ENCODE data around the gene TPRX1.
"Not testable (repeated sequence)": the region's sequence is repeated elsewhere in the genome, so short reads cannot be mapped to it uniquely, and the experiment has no call there.

Gene TPRX1

DNA sequence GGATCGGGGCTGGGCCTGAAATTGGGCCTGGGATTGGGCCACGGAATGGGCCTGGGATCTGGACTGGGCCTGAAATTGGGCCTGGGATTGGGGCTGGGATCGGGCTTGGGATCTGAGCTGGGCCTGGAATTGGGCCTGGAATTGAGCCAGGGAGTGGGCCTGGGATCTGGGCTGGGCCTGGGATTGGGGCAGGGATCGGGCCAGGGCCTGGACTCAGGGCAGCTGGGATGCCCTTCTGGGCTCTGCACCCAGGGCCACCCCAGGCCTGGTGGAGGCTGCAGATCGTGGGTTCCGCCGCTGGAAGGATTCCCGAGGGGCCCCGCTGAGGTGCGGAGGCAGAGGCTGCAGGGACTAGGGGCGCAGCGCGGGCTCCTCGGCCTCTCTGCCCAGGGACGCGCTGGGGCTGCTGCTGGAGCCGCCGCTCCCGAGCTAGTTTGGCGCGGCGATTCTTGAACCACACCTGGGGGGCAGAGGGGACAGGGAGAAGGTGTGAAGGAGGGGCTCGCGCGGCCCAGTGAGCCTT, 1.8 kb downstream of the TPRX1 start:
- no peak for DNase-seq (ENCODE audit: low read depth in 3 of 3)

DNA sequence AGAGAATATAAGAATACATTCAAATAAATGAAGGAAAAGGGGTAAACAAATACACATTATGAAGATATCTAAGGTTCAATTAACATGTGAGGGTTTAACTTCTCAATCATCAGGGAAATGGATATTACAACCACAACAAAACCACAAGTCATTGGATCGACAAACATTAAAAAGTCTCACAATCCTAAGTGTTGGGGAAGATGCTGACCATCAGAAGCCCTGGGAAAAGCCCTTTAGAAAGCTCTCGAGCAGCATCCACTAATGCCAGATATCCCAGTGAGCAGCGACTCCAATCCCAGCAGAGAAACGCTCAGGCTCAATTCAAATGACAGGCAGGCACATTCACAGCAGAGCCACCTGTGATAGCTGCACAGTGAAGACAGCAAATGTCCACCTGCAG, 3.1 kb downstream of the TPRX1 start:
- no peak for DNase-seq (ENCODE audit: low read depth in 3 of 3)

DNA sequence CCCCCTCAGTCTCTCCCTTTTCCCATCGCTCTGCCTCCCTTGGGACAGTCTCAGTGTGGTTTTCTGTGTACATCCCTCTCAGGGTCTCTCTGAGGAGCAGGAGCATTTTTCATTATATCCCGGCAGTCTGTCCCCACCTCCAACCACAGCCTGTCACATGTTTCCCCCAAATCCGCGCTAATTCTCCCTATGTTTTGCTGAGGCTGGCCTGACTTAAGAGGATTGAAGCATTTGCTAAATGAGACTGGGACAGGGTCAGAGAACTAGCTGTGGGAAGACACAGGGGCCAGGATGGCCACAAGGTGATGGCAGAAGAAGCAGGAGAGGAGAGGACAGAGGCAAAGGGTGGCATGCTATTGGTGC, 5.5 kb downstream of the TPRX1 start:
- no peak for DNase-seq (ENCODE audit: low read depth in 3 of 3)

DNA sequence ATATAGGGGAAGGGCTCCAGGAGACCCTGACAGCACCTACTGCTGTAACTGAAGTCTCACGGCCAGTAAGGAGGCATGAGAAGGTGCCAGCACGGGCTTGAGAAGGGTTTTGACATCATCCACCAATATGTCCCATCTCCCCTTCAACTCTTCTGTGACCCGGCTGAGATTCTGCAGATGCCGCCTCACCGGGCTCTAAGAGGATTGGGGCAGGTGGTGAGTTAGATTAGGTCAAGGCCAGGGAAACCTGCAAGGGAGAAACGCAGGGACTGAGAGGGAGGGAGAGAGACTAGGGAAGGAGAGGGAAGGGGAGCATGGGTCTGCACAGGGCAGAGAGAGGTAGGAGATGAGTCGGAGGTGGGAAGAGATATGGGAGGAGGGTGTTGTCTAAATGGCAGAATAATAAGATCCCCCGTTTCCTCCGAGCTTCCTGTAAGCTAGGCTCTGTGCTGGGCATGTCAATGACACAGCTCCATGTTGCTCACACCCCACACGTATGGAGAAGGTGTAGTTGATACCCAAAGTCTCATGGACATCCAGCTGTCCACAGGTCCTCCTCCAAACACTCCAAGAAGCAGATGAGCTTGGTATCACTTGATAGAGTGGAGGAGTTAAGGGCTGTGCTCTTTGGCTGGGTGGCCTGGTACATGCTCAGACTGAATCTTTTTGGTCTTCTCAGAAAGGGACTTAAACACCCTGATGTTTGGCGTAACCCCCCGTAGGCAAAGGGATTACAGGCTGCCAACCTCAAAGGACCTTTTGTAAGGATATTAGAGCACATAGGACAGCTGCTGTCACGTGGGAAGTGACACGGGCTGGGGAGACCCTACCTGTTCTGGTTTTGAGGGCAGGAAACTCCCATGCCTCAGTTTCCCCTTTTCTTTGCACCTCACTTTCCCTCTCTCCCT, 6.1 kb downstream of the TPRX1 start:
- DNase-seq (ENCODE audit: low read depth in 3 of 3): no peak

DNA sequence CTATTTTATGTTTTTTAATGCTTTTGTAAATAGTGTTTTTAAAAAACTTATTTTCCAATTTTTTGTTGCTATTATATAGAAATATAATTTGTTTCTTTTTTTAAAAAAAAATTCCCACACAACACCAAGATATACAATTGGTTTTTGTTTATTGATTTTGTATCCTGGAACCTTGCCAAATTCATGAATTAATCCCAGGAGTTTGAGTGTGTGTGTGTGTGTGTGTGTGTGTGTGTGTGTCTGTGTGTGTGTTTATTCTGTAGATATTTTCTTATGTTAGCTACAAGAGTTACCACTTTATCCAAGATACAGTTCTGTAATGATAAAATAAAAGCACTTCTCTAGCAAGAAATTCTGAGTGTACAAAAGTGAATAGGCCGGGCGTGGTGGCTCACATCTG, 7.6 kb downstream of the TPRX1 start:
- no peak for DNase-seq (ENCODE audit: low read depth in 3 of 3)

DNA sequence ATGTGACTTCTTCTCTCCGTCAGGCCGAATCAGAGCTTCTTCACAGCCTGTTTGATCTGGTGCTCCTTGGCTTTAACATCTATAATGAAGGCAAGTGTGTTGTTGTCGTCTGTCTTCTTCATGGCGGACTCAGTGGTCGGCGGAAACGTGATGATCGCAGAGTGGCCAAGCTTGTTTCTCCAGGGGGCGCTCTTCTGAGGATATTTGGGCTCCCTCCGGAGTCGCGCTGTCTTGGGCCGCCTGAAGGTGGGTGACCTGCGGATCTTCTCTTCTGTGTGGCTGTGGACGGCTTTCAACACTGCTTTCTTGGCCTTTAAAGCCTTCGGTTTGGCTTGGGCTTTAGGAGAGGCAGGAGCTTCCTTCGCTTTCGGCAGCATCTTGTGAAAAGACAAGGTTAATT, 9.8 kb downstream of the TPRX1 start:
- no peak for DNase-seq (ENCODE audit: low read depth in 3 of 3)

DNA sequence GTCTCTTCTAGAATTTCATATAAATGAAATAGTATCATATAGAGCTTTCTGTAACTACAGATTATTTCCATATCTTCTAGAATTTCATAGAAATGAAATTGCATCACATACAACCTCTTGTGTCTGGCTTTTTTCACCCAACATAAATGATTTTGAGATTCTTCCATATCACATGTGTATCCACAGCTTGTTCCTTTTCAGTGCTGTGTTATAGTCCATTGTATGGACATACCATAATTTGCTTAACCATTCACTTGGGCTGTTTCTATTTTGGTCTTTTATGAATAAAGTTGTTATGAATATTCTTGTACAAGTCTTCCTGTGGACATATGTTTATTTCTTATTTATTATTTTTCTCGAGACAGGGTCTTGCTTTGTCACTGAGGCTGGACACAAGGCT, 11.7 kb downstream of the TPRX1 start:
- no peak for DNase-seq (ENCODE audit: low read depth in 3 of 3)

DNA sequence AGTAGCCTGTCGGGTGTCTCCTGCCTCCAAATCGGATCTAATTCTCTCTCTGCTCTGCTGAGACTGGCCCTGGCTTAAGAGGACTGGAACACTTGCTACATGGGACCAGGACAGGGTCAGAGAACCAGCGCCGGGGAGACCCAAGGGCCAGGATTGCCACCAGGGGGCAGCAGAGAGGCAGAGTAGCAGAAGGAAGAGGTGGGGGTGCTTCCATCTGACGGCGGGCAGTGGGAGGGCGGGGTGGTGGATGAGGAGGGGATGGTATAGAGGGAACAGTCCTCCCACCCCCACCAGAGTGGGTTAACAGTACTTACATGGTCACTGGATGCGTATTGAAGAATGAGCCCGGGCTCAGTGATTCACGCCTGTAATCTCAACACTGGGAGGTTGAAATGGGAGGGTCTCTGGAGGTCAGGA, 13.9 kb downstream of the TPRX1 start:
- peak; percentile 78 to 85 (median 80) for DNase-seq (ENCODE audit: low read depth in 3 of 3)

DNA sequence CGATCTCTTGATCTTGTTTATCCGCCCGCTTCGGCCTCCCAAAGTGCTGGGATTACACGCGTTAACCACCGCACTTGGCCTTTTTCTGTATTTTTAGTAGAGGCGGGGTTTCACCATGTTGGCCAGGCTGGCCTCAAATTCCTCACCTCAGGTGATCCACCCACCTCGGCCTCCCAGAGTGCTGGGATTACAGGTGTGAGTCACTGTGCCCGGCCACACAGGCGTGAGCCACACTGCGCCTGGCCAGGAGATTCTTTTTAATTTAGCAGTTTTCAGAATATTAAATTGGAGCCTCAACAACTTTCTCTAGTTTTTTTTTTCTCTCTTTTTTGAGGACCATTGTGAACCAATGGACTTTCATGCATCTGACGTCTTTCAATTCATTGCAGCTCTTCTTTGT, 14.5 kb downstream of the TPRX1 start:
- not testable (repeated sequence) for DNase-seq (ENCODE audit: low read depth in 3 of 3)

DNA sequence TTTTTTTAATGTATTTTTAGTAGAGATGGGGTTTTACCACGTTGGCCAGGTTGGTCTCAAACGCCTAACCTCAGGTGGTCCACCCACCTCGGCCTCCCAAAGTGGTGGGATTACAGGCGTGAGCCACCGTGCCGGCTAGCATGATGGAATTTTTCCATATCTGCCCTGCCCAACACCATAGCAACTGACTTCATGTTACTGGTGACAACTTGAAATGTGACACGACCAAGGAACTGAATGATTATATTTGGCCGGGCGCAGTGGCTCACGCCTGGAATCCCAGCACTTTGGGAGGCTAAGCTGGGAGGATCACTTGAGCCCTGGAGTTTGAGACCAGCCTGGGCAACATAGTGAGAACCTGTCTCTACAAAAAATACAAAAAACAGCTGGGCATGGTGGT, 17.0 kb downstream of the TPRX1 start:
- not testable (repeated sequence) for DNase-seq (ENCODE audit: low read depth in 3 of 3)

DNA sequence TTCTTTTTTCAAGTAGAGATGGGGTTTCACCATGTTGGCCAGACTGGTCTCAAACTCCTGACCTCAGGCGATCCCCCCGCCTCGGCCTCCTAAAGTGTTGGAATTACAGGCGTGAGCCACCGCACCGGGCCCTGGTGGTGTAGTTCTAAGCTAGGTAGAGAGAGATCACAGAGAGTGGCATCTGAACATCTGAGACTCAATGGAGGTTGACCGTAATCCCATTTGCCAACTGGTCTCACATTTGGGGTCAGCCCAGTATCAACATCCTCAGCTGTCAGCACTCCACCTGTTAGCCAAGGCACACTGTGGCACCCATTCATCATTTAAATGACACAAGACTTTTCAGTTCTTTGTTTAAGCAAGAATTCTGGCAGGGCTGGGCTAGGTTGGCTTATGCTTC, 17.8 kb downstream of the TPRX1 start:
- DNase-seq (ENCODE audit: low read depth in 3 of 3): no peak

DNA sequence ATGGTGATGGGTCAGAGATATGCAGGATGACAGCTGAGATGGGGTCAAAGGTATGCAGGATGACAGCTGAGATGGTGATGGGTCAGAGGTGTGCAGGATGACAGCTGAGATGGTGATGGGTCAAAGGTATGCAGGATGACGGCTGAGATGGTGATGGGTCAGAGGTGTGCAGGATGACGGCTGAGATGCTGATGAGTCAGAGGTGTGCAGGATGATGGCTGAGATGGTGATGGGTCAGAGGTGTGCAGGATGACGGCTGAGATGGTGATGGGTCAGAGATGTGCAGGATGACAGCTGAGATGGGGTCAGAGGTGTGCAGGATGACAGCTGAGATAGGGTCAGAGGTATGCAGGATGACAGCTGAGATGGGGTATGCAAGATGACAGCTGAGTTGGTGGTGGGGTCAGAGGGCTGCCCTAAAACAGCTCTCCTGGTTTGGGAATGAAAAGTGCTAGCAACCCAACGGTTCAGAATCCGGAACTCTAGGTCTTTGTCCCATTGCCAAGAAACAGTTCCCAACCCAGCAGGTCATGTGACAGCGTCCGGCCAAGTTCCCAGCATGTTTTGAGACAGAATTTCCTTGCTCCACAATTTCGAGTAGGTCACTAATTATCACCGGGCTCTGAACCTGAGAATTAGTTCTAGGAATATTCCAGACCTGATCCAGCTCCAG, 22.6 kb downstream of the TPRX1 start:
- no peak for DNase-seq (ENCODE audit: low read depth in 3 of 3)

DNA sequence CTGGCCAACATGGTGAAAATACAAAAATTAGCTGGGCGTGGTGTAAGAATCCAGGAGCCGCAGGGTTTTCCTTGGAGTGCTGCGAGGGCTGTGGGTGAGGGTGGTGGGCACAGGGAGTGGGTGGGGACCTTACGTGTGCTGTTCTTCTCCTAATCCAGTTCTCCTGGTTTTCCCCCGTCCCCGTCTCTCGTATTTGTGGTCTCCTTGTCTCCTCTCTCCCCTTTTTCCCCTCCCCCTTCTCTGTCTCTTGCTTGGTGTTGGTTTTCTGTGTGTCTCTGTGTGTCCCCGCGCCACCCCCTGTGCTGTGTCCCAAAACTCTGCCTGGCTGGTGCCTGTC, 24.2 kb downstream of the TPRX1 start:
- no peak for DNase-seq (ENCODE audit: low read depth in 3 of 3)

DNA sequence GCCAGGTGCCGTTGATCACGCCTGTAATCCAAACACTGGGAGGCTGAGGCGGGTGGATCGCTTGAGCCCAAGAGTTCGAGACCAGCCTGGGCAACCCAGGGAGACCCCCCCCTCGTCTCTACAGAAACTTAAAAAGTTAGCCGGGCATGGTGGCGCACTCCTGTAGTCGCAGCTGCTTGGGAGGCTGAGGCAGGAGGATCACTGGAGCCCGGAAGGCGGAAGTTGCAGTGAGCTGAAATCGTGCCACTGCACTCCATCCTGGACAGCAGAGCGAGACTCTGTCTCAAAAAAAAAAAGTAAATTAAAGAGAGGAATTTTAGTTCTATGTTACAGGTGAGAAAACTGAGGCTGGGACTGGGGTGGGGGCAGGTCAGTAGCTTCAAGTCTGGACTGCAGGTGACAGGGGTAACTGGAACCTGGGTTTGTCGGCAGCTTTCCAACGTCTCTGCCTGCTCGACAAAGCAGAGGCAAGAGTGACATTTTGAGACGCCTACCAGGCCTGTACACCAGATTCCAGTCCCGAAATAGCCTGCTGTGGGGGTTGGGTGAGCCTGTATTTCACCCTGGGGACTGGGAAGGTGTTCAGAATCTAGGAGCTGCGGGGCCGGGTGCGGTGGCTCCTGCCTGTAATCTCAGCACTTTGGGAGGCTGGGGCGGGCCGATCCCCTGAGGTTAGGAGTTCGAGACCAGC, 24.7 kb downstream of the TPRX1 start:
- DNase-seq (ENCODE audit: low read depth in 3 of 3): no peak

DNA sequence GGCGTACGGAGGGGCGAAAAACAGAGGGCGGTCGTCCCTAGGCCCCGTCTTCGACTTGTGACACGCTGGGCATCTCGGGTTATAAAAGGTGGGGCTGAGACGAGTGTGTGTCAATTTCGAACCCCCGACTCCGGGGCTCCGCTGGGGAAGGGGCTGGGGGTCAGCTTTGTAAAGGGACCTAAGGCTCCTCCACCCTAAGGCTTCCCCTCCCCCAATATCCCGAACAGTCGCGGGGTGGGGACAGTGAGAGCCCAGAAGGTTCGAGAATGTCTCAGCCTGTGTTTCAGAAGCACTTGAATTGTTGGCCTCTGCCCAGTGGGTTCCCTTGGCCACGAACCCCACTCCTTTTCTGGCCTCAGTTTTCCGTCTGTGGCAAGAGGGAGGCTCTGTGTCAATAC, 25.4 kb downstream of the TPRX1 start:
- DNase-seq (ENCODE audit: low read depth in 3 of 3): no peak

DNA sequence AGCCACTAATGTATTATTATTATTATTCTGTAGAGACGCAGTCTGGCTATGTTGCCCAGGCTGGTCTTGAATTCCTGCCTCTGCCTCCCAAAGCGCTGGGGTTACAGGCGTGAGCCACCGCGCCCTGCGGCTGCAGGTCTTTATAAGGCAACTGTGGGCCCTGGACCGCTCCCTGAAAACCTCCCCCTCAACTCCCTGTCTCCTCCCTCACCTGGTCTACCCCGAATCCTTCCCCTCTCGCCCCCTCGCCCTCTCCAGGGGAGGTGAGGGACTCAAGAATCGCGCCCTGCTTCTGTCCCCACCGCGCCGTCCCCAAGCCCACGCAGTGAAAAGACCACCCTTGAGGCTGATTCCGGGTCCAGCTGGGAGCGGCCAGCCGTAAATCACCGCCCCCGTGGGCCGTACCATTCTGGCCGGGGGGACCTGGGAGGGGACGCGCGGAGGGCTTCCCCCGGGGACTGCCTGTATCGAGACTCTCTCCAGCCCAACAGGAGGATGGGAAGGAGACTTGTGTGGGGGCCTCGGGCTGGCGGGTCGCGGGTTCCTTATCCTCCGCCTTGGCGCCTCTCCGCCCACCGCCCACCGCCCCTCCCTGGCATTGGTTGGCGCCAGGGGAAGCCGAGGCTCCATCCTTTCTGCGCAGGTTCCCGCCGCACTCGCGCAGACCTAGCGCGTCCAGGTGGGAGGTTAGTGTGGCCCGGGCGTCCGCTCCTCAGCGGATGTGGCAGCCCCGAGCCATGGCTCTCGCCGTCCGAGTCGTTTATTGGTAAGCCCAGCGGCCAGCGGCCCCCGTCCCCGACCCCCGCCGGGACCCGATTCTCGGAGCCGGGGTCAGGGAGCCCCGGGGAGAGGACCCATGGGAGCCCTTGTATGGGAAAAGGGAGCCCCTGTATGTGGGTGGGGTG, 26.1 kb downstream of the TPRX1 start, which contains the start of gene SELENOW:
TSS of gene SELENOW (plus strand) at position 655 of the 905 bp plus-strand sequence. CDS start at position 738, 83 bp downstream.
- peak; percentile 50 to 79 (median 59) for DNase-seq (ENCODE audit: low read depth in 3 of 3)

DNA sequence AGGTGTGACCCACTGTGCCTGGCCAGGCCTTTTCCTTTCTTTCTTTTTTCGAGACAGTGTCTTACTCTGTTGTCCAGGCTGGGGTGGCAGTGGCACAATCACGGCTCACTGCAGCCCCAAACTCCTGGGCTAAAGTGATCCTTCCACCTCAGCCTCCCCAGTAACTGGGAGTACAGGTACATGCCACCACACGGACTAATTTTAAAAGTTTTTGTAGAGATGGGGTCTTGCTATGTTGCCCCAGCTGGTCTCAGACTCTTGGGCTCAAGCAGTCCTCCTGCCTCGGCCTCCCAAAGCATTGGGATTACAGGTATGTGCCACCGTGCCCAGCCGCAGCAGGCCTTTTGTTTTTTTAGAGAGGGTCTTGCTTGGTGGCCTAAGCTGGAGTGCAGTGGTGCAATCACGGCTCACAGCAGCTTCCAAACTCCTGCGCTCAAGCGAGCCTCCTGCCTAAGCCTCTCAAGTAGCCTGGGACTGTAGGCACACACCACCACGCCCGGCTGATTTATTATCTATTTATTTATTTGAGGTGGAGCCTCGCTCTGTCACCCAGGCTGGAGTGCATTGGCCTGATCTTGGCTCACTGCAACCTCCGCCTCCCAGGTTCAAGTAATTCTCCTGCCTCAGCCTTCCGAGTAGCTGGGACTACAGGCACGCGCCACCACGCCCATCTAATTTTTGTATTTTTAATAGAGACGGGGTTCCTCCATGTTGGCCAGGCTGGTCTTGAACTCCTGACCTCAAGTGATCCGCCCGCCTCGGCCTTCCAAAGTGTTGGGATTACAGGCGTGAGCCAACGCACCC, 26.9 kb downstream of the TPRX1 start:
- not testable (repeated sequence) for DNase-seq (ENCODE audit: low read depth in 3 of 3)

DNA sequence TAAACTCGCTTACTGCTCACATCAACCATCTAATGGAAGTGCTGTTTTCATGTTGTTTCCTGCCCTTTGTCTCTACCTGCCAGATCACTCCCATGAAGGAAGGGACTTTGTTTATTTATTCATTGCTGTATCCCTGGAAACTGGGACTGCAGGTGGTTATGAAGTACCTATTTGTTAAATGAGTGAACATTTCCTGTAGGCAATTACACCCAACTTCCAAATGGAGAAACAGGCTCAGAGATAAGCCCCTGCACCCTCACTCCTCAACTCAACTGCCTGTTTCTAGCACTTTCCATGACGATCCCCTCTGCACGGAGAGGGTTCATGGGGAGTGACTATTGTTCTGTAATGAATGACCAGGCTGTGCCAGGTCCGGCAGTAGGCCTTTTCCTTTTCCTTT, 27.8 kb downstream of the TPRX1 start:
- no peak for DNase-seq (ENCODE audit: low read depth in 3 of 3)

DNA sequence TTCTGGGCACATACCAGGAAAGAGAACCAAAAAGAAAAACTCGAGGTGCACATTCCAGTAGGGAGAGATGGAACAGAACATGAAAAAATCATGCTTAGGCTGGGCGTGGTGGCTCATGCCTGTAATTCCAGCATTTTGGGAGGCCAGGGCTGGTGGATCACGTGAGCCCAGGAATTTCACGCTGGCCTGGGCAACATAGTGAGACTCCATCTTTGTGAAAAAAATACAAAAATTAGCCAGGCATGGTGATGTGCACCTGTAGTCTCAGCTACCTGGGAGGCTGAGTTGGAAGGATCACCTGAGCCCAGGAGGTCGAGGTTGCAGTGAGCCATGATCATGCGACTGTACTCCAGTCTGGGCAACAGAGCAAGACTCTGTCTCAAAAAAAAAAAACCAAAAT, 33.1 kb downstream of the TPRX1 start:
- not testable (repeated sequence) for DNase-seq (ENCODE audit: low read depth in 3 of 3)

DNA sequence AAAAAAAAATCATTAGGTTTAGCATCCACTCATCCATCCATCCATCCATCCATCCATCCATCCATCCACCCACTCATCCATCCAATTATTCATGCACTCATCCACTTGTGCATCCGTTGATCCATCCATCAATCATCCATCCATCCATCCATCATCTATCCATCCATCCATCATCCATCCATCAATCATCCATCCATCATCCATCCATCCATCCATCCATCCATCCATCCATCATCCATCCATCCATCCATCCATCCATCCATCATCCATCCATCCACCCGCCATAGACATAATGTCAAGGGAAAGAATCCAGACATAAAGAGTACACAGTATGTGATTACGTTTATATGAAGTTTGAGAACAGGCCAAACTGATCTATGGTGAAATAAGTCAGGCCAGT, 34.8 kb downstream of the TPRX1 start:
- no peak for DNase-seq (ENCODE audit: low read depth in 3 of 3)

DNA sequence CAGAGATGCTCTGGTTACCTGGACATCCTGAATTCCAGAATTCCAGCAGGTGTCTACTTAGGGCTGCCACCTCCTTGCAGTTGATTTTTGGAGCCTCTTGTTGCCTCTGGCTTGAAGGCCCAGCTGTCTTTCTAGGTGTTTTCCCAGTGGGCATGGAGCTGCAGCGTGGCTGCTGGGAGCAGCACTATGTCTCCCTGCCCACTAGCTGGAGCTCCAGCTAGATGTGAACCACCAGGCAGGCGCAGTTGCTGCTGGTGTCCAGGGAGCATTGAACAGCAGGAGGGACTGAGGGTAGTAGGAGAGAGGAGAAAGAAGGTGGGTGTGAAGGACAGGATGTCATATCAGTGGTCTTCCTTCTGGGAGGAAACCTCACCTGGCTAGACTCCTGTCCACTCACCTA, 35.7 kb downstream of the TPRX1 start:
- DNase-seq (ENCODE audit: low read depth in 3 of 3): no peak
